Stimulated activated CD8-positive, alpha-beta memory T cell treated with anti-CD3 and anti-CD28 coated beads, Interleukin-4, amount 100 ng/mL, for 48 hours (primary cell): ENCODE measurements around the gene PDE4D.

ENCODE experiments used
- DNase-seq: peaks from one replicate; pipeline ENCODE4 v3.0.0-alpha.2; 2020

Gene PDE4D

GRCh38 chr5:59351076-59351794 lies 542.3 kb downstream of the PDE4D start:
- no peak for DNase-seq

- no peak for DNase-seq
Observed at GRCh38 chr5:59348189-59348588, 545.3 kb downstream of the PDE4D start.

GRCh38 chr5:59346982-59347381 lies 546.5 kb downstream of the PDE4D start:
- no peak for DNase-seq

- DNase-seq: no peak
Observed at GRCh38 chr5:59346514-59346913, 547.0 kb downstream of the PDE4D start.

GRCh38 chr5:59342181-59342580 lies 551.3 kb downstream of the PDE4D start:
- no peak for DNase-seq

GRCh38 chr5:59341760-59342159 lies 551.8 kb downstream of the PDE4D start:
- DNase-seq: no peak

- no peak for DNase-seq
Observed at GRCh38 chr5:59341155-59341554, 552.4 kb downstream of the PDE4D start.

GRCh38 chr5:59340637-59341036 lies 552.9 kb downstream of the PDE4D start:
- no peak for DNase-seq

GRCh38 chr5:59337240-59337639 lies 556.3 kb downstream of the PDE4D start:
- no peak for DNase-seq

- DNase-seq: no peak
Observed at GRCh38 chr5:59335544-59335943, 558.0 kb downstream of the PDE4D start.

- no peak for DNase-seq
Observed at GRCh38 chr5:59333416-59333815, 560.1 kb downstream of the PDE4D start.

- DNase-seq: no peak
Observed at GRCh38 chr5:59332236-59332973, 561.1 kb downstream of the PDE4D start.

GRCh38 chr5:59330680-59331079 lies 562.8 kb downstream of the PDE4D start:
- no peak for DNase-seq

GRCh38 chr5:59328709-59329296 lies 564.7 kb downstream of the PDE4D start:
- DNase-seq: no peak

- DNase-seq: no peak
Observed at GRCh38 chr5:59327191-59327980, 566.1 kb downstream of the PDE4D start.

- DNase-seq: no peak
Observed at GRCh38 chr5:59326596-59326995, 566.9 kb downstream of the PDE4D start.

- no peak for DNase-seq
Observed at GRCh38 chr5:59325070-59325469, 568.5 kb downstream of the PDE4D start.

- DNase-seq: no peak
Observed at GRCh38 chr5:59322894-59323293, 570.6 kb downstream of the PDE4D start.

GRCh38 chr5:59322058-59322457 lies 571.5 kb downstream of the PDE4D start:
- no peak for DNase-seq

- DNase-seq: no peak
Observed at GRCh38 chr5:59321642-59322041, 571.9 kb downstream of the PDE4D start.

- no peak for DNase-seq
Observed at GRCh38 chr5:59320420-59320819, 573.1 kb downstream of the PDE4D start.

- no peak for DNase-seq
Observed at GRCh38 chr5:59319250-59319649, 574.3 kb downstream of the PDE4D start.

- no peak for DNase-seq
Observed at GRCh38 chr5:59317774-59318205, 575.7 kb downstream of the PDE4D start.
